GM19025 (cell line): Measurements from ENCODE around the gene HIVEP2.
"Not testable (repeated sequence)": the region's sequence is repeated elsewhere in the genome, so short reads cannot be mapped to it uniquely, and the experiment has no call there.

Experiments
- ATAC-seq: cut with Tn5 transposase; IDR thresholded peaks from one replicate; pipeline ENCODE4 v1.9.1; 2021; ENCODE audit warnings: mild to moderate bottlenecking, low read depth, moderate library complexity; ENCODE audit not compliant: unreplicated experiment

The HIVEP2 gene, protein sequence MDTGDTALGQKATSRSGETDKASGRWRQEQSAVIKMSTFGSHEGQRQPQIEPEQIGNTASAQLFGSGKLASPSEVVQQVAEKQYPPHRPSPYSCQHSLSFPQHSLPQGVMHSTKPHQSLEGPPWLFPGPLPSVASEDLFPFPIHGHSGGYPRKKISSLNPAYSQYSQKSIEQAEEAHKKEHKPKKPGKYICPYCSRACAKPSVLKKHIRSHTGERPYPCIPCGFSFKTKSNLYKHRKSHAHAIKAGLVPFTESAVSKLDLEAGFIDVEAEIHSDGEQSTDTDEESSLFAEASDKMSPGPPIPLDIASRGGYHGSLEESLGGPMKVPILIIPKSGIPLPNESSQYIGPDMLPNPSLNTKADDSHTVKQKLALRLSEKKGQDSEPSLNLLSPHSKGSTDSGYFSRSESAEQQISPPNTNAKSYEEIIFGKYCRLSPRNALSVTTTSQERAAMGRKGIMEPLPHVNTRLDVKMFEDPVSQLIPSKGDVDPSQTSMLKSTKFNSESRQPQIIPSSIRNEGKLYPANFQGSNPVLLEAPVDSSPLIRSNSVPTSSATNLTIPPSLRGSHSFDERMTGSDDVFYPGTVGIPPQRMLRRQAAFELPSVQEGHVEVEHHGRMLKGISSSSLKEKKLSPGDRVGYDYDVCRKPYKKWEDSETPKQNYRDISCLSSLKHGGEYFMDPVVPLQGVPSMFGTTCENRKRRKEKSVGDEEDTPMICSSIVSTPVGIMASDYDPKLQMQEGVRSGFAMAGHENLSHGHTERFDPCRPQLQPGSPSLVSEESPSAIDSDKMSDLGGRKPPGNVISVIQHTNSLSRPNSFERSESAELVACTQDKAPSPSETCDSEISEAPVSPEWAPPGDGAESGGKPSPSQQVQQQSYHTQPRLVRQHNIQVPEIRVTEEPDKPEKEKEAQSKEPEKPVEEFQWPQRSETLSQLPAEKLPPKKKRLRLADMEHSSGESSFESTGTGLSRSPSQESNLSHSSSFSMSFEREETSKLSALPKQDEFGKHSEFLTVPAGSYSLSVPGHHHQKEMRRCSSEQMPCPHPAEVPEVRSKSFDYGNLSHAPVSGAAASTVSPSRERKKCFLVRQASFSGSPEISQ (N-terminal part only)

DNA sequence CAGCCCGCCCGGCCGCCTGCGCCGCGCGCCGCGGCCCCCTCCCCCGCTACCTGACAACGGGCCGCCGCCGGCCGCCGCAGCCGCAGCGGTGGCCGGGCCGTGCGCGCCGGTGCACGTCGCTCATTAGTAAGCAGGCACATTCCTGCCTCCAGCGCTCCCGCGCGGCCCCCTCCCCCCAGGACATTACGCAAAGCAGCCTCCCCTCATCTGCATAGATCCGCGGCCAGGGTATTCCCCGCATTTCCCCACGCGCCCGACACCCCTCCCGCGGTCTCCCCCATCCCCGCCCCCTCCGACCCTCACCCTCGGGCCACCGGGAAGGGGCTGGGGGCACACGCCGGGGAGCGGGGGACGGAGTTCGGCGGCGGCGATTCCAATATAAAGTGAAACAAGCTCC lies at the start of gene HIVEP2:
Gene HIVEP2 (minus strand): TSS at position 128 of the 397 bp plus-strand sequence. CDS start 170,438 bp downstream, outside the sequence.
- peak; percentile 13 for ATAC-seq

DNA sequence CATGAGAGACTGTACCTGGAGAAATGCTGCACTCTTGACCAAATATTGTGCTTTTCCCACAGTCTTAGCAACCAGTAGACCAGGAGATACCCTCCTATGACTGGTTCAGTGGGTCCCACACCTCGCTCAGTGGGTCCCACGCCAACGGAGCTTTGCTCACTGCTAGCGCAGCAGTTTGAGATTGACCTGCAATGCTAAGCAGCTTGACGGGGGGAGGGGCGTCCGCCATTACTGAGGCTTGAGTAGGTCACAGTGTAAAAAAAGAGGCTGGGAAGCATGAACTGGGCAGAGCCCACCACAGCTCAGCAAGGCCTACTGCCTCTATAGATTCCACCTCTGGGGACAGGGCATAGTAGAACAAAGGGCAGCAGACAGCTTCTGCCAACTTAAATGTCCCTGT lies 49.0 kb upstream of the HIVEP2 start:
- ATAC-seq = no peak

DNA sequence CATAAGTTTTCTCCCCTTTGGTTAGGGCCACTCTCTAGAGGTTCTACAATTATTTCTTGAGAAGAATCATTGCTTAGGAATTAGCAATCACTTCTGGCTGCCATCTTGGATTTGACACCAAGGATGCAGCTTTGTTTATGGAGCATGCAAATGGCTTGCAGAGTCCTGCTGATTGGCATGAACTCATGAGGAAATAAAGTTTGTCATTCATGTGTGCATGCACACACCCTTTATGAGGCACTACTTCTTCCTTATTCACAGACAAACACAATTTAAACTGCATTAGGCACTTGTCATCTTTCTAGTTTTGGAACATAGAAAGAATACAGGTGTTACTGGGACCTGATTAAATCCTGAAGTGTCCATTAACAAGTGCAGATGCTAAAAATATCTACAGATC lies 42.5 kb upstream of the HIVEP2 start:
- ATAC-seq = no peak

DNA sequence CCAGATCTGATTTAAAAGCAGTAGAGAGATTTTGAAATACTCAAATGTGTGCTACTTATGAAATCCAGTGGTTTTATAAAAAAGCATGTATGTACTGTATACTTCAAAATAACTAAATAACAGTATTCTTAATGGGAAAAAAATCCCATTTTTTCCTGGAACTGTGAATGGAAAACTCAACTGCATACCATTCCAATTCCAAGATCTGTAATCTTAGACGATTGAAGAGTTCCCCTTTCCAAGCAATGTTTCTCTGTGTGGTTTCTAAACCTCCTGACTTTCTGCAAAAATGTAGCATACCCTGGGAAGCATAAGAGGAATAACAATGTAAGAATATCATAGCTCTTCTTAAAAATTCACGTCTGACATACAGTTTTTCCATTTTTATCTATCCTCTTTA lies 40.3 kb upstream of the HIVEP2 start:
- ATAC-seq = no peak

DNA sequence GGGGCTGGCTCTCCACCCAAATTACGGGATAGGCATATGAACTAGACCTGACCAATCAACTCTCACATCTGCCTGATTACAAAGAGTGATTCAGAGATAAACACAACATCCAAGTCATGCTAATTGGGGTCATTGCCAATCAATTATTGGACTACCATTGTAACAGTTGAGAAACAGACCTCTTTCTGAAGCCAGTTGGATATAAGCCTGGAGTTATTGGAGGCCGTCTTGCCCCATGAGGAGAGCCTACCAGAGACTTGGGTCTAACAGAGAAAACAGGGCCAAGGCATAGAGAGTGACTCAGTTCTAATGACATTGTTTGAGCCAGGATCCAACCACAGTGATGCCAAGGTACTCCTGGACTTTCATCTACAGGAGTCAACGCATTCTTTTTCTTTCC lies 39.4 kb upstream of the HIVEP2 start:
- ATAC-seq = no peak

DNA sequence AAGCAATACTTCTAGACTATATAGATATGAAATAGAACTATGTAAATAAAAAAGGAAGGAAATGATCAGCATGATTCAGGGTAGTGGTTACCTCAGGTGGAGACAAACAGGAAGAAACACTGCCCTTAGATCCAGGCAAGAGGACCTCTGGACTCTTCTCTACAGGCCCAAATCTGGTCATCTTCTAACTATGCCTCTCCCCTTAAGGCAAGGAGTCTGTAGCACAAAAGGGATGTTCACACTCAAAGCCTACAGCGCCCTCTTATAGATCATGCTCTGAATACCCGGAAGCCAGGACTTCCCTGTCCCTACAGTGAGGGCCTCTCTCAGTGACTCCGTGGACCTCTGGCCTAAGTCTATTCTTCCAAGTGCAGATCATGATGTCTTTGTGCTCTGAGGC lies 30.4 kb upstream of the HIVEP2 start:
- ATAC-seq = no peak

DNA sequence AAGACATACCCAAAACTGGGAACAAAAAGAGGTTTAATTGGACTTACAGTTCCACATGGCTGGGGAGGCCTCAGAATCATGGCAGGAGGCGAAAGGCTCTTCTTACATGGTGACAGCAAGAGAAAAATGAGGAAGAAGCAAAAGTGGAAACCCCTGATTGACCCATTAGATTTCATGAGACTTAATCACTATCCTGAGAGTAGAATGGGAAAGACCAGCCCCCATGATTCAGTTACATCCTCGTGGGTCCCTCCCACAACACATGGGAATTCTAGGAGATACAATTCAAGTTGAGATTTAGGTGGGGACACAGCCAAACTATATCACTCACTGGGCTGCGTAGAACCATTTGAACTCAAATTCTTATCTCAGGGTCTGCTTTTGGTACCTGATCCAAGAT lies 26.0 kb upstream of the HIVEP2 start:
- ATAC-seq = not testable (repeated sequence)

DNA sequence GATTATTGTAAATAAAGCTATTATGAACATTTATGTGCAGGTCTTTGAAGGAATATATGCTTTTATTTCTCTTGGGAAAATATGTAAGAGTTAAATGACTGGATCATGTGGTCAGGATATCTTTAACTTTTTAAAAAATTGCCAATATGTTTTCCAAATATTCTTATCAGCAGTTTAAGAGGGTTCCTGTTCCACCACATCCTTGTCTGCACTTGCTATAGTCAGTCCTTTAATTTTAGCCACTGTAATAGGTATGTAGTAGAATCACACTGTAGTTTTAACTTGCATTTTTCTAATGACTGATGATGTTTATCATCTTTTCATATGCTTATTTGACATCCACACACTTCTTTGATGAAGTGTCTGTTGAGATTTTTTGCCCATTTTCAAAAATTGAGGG lies 23.6 kb upstream of the HIVEP2 start:
- ATAC-seq = no peak

DNA sequence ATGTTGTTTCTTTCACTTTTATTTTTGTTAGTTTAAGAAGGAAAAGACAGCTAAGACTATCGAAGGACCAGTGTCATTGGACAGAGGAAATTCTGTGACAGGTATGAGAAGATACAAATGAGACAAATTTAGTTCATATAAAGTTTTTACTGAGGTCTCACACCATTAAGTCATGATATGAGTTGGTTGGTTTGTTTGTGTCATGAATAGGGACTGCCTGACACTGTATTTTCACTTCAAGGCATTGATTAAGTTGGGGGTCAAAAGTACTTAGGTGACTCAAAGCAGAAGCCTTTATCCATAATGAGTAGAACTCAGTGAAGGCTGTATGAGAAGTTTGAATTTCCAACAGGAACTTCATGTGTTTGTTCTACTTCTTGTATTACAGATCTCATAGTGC lies 21.3 kb upstream of the HIVEP2 start:
- no peak for ATAC-seq

DNA sequence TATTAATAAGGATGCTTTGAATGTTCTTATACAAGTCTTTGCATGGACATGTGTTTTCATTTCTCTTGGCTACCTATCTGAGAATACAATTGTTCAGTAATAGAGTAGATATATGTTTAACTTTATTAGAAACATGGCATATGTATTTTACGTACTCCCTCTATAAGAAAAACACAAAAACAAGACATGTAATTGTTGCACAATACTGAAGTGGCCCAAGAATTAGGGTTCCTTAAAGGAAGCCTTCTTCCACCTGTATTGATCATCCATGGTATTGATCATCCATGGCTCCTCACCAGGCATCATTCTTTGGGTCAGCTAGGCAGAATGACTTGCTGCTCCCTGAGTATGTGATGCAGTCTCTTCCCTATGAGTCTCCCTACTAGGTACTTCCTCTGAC lies 20.2 kb upstream of the HIVEP2 start:
- no peak for ATAC-seq

DNA sequence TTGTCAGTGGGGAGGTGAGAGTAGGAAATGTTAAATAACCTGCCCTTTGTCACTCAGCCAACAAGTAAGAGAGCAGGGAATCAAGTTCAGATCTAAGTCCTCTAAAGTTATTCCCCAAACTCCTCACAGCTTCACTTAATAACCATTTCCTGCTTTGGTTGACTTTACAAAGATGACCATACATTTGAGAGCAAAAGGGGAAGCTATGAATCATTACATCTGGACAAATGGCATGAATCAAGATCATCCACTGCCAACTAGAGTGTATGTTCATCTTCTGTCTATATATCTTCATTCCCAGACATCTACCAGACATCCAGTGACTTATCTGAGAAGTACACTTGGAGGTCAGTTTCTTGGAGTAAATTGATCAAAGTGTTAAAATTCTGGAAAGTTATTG lies 15.1 kb upstream of the HIVEP2 start:
- no peak for ATAC-seq

DNA sequence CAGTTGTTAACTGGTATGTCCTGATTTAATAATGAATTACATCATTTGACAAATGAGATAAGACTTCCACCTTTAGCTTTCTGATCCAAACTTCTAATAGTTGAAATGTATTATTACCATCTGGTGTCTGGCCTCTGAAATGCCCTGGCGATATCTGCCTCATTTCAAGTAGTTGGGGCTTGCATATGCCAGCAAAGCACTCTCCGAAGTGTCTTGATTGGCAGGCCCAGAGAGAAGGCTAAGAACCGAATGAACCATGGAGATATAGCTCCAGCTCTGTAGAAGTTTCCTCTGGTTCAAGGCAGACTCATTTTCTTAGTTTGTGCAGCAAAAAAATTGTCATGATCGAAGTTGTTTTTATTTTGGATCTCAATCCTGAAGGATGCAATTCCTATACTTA lies 13.4 kb upstream of the HIVEP2 start:
- no peak for ATAC-seq

DNA sequence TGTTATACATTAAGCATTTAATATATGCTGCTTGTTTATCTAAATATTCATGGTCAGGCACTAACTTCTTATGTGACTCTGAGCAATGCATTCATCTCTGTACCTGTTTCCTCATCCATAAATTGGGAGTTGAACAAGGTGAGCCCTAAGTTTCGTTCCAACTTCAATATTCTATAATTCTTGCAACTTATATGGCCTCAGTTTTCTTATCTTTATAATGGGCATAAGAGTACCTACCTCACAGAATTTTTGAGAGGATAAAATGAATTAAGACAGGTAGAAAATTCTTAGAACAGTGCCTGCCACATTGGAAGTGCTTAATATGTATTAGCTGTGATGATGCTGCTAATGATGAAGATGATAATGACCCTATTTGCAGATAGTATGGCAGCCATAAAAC lies 11.8 kb upstream of the HIVEP2 start:
- ATAC-seq = no peak

DNA sequence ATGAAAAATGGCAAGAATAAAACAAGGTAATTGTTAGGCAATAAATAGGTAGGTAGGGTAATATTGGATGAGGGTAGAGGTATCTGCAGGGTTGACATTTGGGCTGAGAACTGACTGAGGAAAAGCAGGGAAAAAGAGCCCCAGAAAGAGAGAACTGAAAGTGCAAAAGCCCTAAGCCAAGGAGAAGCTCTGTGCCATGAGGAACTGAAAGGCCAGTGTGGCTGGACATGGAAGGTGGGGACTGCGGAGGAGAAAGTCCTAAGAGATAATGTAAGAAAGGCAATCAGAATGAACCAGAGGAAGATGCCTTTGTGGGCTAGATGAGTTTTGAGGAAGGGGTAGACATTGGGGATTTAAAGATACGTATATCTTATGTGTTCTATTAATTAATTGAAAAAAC lies 9.9 kb upstream of the HIVEP2 start:
- ATAC-seq = no peak

DNA sequence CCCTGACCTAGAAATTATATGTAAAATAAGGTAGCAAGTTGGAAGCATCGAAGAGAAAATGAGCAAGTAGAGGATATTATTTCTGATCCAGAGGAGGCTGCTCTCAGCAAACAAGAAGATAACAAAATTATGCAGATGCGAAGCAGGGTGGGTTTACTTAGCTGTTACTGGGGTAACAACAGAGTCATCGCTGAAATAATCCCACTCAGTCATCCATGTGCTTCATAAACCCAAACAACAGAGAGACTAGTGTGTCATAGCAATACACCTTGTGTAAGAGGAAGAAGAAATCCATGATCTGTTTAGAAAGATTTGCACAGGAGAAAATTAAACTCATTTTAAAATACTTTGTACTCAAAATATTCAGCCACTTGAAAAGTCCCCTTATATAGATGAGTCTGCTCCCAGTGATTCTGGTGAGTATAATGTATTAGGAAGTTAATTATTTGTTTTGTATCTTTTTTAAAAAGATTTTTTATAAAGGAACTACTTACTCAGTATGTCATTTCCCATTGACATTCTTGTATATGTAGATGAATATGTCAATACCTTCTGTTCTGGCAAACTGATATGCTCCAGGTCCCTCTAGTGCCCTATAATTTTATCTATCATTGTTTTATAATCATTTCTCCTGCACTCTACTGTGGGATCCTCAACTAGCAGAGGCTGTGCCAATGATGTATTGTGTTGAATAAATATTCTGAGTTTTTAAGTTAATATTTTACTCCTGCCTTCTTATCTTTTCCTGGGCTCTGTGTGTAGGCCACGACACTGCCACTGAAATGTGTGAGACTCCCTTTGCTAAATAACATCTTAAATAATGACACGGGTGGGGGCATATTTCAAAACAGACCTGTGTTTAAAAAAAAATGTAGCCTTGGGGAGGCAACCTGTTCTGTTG lies 8.6 kb upstream of the HIVEP2 start:
- ATAC-seq = no peak

DNA sequence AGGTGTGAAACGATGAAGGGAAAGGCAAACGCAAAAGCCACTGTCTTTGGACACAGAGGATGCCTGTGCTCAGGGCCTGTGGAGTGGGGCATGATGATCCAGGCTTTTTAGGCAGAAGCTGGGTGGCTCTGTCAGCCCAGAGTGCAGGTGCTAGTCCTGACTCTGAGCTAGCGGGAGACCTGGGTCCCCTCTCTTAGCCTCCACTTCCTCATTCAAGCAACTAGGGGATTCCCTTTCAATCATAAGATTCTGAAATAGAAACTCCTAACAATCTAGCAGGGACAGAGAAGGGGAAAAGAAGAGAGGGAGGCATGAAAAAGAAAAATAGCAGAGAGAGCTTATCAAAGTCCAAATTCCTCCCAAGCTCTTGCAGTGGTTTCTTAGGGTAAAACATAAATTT lies 7.6 kb upstream of the HIVEP2 start:
- peak; percentile 66 for ATAC-seq

DNA sequence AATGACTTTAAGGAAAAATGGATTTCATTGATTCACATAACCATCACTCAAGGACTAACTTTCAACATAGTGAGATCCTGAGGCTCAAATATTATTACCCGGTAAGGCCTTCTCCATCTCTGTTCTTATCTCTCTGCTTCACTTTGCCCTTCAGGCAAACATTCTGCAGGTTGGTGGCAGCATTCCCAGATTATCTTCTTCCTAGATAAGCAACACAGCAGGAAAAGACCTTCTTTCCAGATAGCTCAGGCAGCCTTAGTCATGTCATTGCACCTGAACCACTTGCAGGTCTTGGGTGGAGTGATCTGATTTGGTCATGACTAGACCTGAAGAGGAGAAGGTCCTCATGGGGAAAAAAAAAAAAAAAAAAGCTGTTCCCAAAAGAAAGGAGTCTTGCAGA lies 5.3 kb upstream of the HIVEP2 start:
- no peak for ATAC-seq

DNA sequence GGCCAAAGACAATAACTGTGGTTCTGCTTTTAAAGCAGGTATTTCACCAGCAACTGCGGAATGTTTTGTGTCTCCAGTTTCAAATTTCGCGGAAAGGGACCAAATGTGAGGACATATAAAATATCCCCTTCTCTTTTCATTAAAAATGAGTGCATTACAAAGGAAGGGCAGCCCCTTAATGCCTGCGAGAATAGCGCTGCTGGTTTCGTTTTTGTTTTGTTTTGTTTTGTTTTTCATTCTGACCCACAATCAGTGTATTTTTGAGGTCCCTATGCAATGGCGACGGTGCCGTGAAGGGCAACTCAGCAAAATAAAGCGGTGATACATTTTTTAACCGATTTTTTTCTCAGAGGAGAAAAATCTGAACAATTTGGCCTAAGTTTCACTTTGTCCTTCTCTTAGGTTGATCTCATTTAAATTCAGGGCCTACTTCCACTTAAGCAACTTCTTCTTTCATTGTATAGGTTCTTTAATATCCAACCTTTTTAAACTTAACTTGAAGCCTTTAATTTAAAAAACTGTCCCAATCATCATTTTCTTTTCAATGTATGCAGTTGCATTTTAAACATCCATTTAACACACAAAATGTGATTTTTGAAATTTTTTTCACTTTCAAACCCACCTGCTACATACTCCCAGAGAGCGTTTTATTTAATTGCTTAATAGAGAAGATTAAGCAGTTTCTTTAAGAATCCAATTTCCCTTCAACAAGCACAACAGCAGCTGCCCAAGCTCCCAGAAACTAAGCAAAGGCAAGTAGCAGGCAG lies 2.9 kb upstream of the HIVEP2 start:
- peak; percentile 23 for ATAC-seq

DNA sequence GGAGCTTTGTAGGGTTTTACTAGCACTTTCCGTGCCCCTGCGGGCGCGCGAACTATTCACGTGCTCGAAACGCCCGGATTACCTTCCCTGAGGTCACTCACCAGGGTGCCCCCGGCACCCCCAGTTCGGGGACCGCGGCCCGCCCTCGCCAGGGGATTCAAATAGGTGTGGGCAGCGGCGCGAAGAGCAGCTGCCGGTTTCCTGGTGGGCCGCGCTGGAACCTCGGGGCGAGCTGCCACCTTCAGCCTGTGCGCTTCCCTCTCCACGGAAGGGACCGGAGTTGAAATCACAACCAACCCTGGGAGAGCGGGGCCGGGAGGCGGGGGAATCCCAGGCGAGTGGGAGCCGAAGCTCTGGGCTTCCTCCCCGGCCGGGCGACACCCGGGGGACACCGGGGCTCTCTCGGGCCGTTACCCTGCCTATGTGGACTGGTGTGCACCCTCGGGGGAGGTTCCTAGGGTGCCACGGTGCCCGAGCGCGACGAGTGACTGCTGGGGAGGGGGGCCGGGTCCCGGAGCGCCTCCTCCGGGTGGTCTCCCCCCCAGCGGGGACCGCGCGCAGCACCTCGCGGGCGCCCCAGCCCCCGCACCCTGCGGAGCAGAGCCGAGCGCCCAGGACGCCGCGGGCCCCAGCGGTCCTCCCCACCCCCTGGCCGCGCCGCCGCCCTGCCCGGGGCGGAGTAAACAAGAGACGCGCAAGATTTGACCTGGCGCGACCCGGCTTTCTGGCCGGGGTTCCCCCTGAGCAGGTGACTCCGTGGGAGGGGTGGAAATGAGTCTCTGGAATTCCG lies 2.1 kb upstream of the HIVEP2 start:
- peak; percentile 54 for ATAC-seq
